GM12864 (cell line): Measurements from ENCODE around the gene TMEM242.
A peak's percentile ranks its signal among the peaks of the same experiment; 100 is the strongest.

Experiments
- DNase-seq: peaks from one replicate; pipeline ENCODE4 v3.0.0-alpha.2; 2011; ENCODE audit warnings: low read depth
- H3K4me3 ChIP-seq: 2 replicates; pipeline ENCODE4 v1.5.1; 2011; ENCODE audit warnings: mild to moderate bottlenecking, low read depth, low read length, control low read depth
- CTCF ChIP-seq: IDR thresholded peaks from 2 replicates; pipeline ENCODE4 v1.5.1; 2011; ENCODE audit warnings: low read depth, mild to moderate bottlenecking, moderate library complexity, low read length, control low read depth, inconsistent platforms; ENCODE audit errors: missing control alignments

The TMEM242 gene

GRCh38 chr6:157283900-157284737 is 39.2 kb downstream of the TMEM242 start:
- DNase-seq = no peak
- H3K4me3 ChIP-seq = no peak overlapping the region
- TF ChIP-seq CTCF = no peak

- TF ChIP-seq CTCF = no peak
- H3K4me3 ChIP-seq = no peak overlapping the region
- no peak for DNase-seq
Measured at GRCh38 chr6:157283330-157283898, 39.9 kb downstream of the TMEM242 start.

DNA sequence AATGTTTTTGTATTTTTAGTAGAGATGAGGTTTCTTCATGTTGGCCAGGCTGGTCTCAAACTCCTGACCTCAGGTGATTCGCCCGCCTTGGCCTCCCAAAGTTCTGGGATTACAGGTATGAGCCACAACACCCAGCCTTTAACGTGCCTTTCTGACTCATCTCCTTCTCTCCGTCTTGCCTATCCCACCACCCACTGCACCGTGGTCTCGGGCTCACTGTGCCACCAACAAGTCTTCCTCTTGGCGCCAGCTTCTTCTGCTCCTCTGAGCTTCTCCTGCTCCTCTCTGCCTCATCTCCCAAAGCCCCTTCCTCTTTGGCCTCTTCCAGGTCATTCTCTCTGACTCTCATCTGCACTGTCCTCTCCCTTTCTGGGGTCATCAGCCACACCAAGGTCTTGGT is 41.0 kb downstream of the TMEM242 start:
- H3K4me3 ChIP-seq = no peak overlapping the region
- no peak for DNase-seq
- no peak for TF ChIP-seq CTCF

DNA sequence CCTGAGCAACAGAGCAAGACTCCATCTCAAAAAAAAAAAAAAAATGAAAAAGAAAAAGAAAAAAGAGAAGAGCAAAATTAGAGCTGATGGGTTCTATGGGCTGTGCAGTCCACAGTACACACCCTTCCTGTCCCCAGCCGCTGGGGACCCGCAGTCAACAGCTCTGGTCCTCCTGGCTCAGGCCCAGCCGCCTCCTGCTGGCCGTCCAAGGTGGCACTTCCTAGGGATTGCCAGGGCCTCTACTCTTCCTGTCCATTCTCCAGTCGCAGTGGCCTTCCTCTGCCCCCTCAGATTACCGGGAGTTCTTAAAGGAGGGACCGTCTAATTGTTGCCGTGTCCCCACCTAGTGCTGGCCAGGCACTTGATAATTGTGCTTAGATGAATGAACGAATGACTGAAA is 41.7 kb downstream of the TMEM242 start:
- DNase-seq = no peak
- H3K4me3 ChIP-seq = no peak overlapping the region
- TF ChIP-seq CTCF = peak; percentile 35

DNA sequence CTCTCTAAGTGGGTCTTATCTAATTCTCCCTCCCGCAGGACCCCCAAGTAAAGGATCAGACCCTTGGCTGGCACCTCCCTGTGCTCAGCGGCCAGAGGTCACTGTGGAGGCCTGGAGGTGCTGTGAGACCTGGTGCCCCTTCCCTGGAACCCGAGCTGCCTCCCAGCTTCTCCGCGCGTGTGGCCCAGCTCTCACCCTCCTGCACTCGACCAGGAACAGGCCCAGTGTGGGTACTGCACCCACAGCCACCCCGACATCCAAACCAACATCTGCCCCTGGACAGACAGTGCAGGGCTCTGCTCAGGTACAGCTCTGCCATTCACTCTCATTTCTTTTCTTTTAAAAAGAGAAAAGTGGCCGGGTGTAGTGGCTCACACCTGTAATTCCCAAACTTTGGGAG is 42.4 kb downstream of the TMEM242 start:
- no peak for TF ChIP-seq CTCF
- no peak overlapping the region for H3K4me3 ChIP-seq
- no peak for DNase-seq

DNA sequence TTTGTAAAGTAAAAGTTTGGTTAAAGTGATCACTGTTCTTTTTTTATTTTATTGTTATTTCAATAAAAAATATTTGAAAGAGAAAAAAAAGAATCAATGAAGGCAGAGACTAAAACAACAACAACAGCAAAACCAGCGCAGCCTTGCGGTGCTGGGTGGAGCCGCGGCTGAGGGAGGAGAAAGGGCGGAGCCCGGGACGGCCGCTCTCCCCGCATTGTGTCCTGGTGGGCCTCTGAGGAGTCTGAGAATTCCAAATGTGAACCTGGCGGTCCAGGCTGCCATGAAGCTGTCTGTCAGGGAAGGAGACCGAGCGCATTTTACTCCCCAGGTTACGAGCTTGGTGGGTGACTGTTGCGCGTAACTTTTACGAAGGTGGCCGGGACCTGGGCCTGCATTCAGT is 43.2 kb downstream of the TMEM242 start:
- no peak for DNase-seq
- no peak overlapping the region for H3K4me3 ChIP-seq
- no peak for TF ChIP-seq CTCF

- no peak overlapping the region for H3K4me3 ChIP-seq
- TF ChIP-seq CTCF = no peak
Measured at GRCh38 chr6:157278171-157278570, 45.1 kb downstream of the TMEM242 start.

More at GRCh38 chr6:157278171-157278570, 45.1 kb downstream of the TMEM242 start:
- no peak for DNase-seq
